ENCODE measurements around the gene PTCD2.

DNA sequence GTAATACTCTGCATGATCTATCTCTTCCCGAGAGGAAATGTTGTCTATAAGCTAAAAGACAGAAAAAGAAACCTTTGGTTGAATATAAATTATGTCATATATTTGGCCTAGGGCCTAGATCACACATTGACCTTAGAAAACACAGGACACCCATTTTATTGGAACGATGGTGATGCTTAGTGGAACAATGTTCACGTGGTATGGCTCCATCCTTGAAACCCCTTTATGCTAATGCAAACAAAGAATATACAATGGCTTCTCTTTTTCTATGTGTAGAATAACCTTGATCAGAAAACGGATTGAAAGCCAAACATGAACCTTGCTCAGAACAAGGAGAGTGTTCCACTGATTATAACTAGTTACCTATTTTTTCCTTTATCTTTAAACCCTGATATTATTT, 24.6 kb upstream of the PTCD2 start:
- TF ChIP-seq POLR2A (IDR thresholded peaks at IDR 0.05) (no peak), CTCF (IDR thresholded peaks at IDR 0.05) (no peak)
